Measurements from ENCODE around the gene RNF223.

Gene RNF223

DNA sequence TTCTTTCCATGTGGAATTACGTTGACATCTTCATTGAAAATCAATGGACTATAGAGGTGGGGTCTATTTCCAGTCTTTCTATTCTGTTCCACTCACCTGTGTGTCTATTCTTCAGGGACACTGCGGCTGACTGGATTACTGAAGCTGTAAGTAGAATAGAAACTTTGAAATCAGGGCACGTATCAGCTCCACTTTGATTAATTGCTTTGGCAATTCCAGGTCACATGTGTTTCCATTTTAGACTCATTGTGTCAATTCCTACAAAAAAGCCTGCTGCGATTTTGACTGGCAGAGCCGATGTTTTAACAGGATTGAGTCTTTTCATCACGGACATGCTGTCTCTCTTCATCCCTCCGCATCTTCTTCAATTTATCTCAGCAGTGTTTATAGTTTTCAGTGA, 20.9 kb upstream of the RNF223 start:
- no peak overlapping the region for H3K4me3 ChIP-seq (ENCODE audit: low read length)
- no peak overlapping the region for H3K4ac ChIP-seq (ENCODE audit: low read depth, low read length)
- WGBS (ENCODE audit: extremely low coverage, insufficient coverage, low lambda C conversion rate) = no CpG with 5 or more reads among the region's 7 CpGs
- no peak overlapping the region for H3K56ac ChIP-seq (ENCODE audit: low read length)
- no peak overlapping the region for H2BK120ac ChIP-seq (ENCODE audit: low read depth, low read length)
- H3K79me1 ChIP-seq (ENCODE audit: low read length) = no peaks in the 10 kb centered on the region
- no peak overlapping the region for H2BK15ac ChIP-seq (replicated peaks; ENCODE audit: low read depth)
- H4K8ac ChIP-seq (ENCODE audit: low read depth, low read length) = no peak overlapping the region
- H3K27me3 ChIP-seq (ENCODE audit: insufficient read depth, low read length, poor library complexity) = no peaks in the 10 kb centered on the region
- no peak overlapping the region for H3K23ac ChIP-seq (ENCODE audit: low read length)
- no peak overlapping the region for H3K27ac ChIP-seq (ENCODE audit: low read depth, low read length)
- no peaks in the 10 kb centered on the region for H3K36me3 ChIP-seq (ENCODE audit: control insufficient read depth, insufficient read depth, low read length)
- no peak overlapping the region for H3K4me2 ChIP-seq (ENCODE audit: low read length)
- no peaks in the 10 kb centered on the region for H3K79me2 ChIP-seq (ENCODE audit: control insufficient read depth, insufficient read depth, low read length)
- no peak overlapping the region for H2AK5ac ChIP-seq (ENCODE audit: low read length)
- H3K18ac ChIP-seq (ENCODE audit: low read length) = no peak overlapping the region
- H3K9ac ChIP-seq (ENCODE audit: low read length) = no peak overlapping the region
- no peaks in the 10 kb centered on the region for H3K4me1 ChIP-seq (ENCODE audit: control insufficient read depth, low read depth, low read length)
- DNase-seq = no peak
- H2BK5ac ChIP-seq (ENCODE audit: low read length) = no peak overlapping the region
- H4K5ac ChIP-seq (ENCODE audit: low read length) = no peak overlapping the region

DNA sequence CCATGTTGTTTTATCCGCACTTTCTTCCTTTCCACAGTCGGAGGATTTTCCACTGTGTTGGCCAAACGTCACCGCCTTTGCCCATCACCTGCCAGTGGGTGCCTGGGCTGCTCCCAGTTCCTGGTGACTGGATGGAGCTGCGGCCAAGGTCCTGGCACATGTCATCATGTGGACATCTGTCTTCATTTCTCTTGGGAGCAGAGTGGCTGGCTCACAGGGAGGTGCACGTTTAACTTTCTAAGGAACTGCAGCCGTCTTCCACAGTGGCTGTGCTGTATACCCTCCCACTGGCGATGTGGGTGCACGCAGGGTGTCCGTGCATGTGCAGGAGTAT, 19.5 kb upstream of the RNF223 start:
- no peaks in the 10 kb centered on the region for H3K4me1 ChIP-seq (ENCODE audit: control insufficient read depth, low read depth, low read length)
- no peak overlapping the region for H2BK15ac ChIP-seq (replicated peaks; ENCODE audit: low read depth)
- no peak overlapping the region for H4K8ac ChIP-seq (ENCODE audit: low read depth, low read length)
- no peak overlapping the region for H3K9ac ChIP-seq (ENCODE audit: low read length)
- no peaks in the 10 kb centered on the region for H3K79me1 ChIP-seq (ENCODE audit: low read length)
- H3K27me3 ChIP-seq (ENCODE audit: insufficient read depth, low read length, poor library complexity) = no peaks in the 10 kb centered on the region
- no peaks in the 10 kb centered on the region for H3K36me3 ChIP-seq (ENCODE audit: control insufficient read depth, insufficient read depth, low read length)
- no peak overlapping the region for H2AK5ac ChIP-seq (ENCODE audit: low read length)
- H3K4me2 ChIP-seq (ENCODE audit: low read length) = no peak overlapping the region
- no peak overlapping the region for H4K5ac ChIP-seq (ENCODE audit: low read length)
- H3K4ac ChIP-seq (ENCODE audit: low read depth, low read length) = no peak overlapping the region
- no peak overlapping the region for H3K23ac ChIP-seq (ENCODE audit: low read length)
- no peak overlapping the region for H3K56ac ChIP-seq (ENCODE audit: low read length)
- no CpG with 5 or more reads among the region's 10 CpGs for WGBS (ENCODE audit: extremely low coverage, insufficient coverage, low lambda C conversion rate)
- no peak overlapping the region for H2BK120ac ChIP-seq (ENCODE audit: low read depth, low read length)
- H3K79me2 ChIP-seq (ENCODE audit: control insufficient read depth, insufficient read depth, low read length) = no peaks in the 10 kb centered on the region
- H3K4me3 ChIP-seq (ENCODE audit: low read length) = no peak overlapping the region
- no peak overlapping the region for H3K18ac ChIP-seq (ENCODE audit: low read length)
- no peak for DNase-seq
- no peak overlapping the region for H3K27ac ChIP-seq (ENCODE audit: low read depth, low read length)
- no peak overlapping the region for H2BK5ac ChIP-seq (ENCODE audit: low read length)

DNA sequence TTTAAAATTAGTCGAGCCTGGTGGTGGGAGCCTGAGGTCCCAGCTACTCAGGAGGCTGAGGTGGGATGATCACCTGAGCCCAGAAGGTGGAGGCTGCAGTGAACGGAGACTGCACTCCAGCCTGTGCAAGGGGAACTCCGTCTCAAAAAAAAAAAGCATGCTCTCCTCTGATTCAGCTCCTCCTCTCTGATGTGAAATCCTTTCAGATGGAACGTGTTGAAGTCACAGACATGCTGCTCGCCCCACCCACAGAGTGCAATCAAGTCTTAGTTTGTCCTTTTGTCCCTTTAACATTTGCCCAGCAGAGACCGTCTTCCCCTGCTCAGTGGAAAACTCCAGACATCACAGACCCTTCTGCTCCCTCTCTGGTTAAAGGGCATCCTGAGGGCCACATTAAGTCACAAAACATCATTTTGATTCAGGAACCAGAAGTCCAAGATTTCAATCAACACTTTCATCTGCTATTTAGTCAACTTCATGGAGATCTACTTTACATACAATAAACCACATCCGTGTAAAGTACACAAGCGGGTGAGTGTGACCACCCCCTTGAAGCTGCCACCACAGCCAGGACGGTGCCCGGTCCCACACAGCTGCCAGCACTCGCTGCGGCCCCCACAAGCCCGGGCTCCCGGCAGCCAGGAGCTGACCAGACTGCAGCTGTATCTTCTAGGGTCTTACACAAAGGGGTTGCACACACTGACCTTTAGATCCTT, 18.9 kb upstream of the RNF223 start:
- Histone ChIP-seq H3K9ac (ENCODE audit: low read length) (no peak overlapping the region), H3K4me2 (ENCODE audit: low read length) (no peak overlapping the region), H3K23ac (ENCODE audit: low read length) (no peak overlapping the region), H3K56ac (ENCODE audit: low read length) (no peak overlapping the region), H2BK15ac (replicated peaks; ENCODE audit: low read depth) (no peak overlapping the region), H3K79me1 (ENCODE audit: low read length) (no peaks in the 10 kb centered on the region), H4K5ac (ENCODE audit: low read length) (no peak overlapping the region), H4K8ac (ENCODE audit: low read depth, low read length) (no peak overlapping the region), H3K18ac (ENCODE audit: low read length) (no peak overlapping the region), H3K4me3 (ENCODE audit: low read length) (no peak overlapping the region), H2BK120ac (ENCODE audit: low read depth, low read length) (no peak overlapping the region), H2BK5ac (ENCODE audit: low read length) (no peak overlapping the region), H3K4ac (ENCODE audit: low read depth, low read length) (no peak overlapping the region), H3K4me1 (ENCODE audit: control insufficient read depth, low read depth, low read length) (no peaks in the 10 kb centered on the region), H3K27me3 (ENCODE audit: insufficient read depth, low read length, poor library complexity) (no peaks in the 10 kb centered on the region), H2AK5ac (ENCODE audit: low read length) (no peak overlapping the region), H3K79me2 (ENCODE audit: control insufficient read depth, insufficient read depth, low read length) (no peaks in the 10 kb centered on the region), H3K27ac (ENCODE audit: low read depth, low read length) (no peak overlapping the region), H3K36me3 (ENCODE audit: control insufficient read depth, insufficient read depth, low read length) (no peaks in the 10 kb centered on the region)
- no CpG with 5 or more reads among the region's 14 CpGs for WGBS (ENCODE audit: extremely low coverage, insufficient coverage, low lambda C conversion rate)
- DNase-seq = no peak

DNA sequence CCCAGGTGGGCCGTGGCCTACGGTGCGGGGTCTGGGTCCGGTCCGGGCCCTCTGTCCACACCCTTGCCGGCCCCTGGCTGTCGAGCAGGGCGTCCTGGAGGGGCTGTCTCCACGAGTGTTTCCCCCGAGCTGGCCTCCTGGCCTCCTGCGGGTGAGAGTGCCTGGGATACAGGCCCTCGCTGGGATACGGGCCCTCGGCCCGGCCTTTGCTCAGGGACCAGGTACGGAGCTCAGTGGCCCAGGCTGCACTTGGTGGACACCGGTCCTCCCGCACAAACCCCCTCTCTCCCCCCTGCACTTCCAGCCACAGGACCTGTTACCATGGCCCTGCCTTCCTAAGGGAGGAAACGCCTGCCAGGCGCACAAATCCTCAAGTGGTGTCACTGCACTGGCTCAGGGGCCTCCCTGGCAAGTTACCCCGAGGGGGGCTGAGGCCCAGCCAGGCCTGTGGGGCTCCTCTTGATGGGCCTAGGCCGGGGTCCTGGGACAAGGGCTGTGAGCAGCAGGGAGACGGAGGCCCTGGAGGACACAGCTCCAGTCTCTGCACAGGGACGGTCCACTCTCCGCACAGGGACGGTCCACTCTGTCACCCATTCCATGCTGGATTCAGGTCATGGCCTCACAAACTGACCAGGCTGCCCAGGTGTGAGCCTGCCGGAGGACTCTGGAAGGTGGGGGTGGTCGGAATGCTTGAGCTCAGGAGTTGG, 18.2 kb upstream of the RNF223 start:
- Histone ChIP-seq H3K18ac (ENCODE audit: low read length) (no peak overlapping the region), H2AK5ac (ENCODE audit: low read length) (no peak overlapping the region), H2BK15ac (replicated peaks; ENCODE audit: low read depth) (no peak overlapping the region), H3K4ac (ENCODE audit: low read depth, low read length) (no peak overlapping the region), H4K5ac (ENCODE audit: low read length) (no peak overlapping the region), H3K79me2 (ENCODE audit: control insufficient read depth, insufficient read depth, low read length) (no peaks in the 10 kb centered on the region), H3K36me3 (ENCODE audit: control insufficient read depth, insufficient read depth, low read length) (no peaks in the 10 kb centered on the region), H3K56ac (ENCODE audit: low read length) (no peak overlapping the region), H2BK5ac (ENCODE audit: low read length) (no peak overlapping the region), H3K23ac (ENCODE audit: low read length) (no peak overlapping the region), H3K4me2 (ENCODE audit: low read length) (no peak overlapping the region), H4K8ac (ENCODE audit: low read depth, low read length) (no peak overlapping the region), H3K79me1 (ENCODE audit: low read length) (no peaks in the 10 kb centered on the region), H3K9ac (ENCODE audit: low read length) (no peak overlapping the region), H2BK120ac (ENCODE audit: low read depth, low read length) (no peak overlapping the region), H3K4me1 (ENCODE audit: control insufficient read depth, low read depth, low read length) (no peaks in the 10 kb centered on the region), H3K27me3 (ENCODE audit: insufficient read depth, low read length, poor library complexity) (no peaks in the 10 kb centered on the region), H3K4me3 (ENCODE audit: low read length) (no peak overlapping the region), H3K27ac (ENCODE audit: low read depth, low read length) (no peak overlapping the region)
- no CpG with 5 or more reads among the region's 28 CpGs for WGBS (ENCODE audit: extremely low coverage, insufficient coverage, low lambda C conversion rate)
- DNase-seq = no peak

DNA sequence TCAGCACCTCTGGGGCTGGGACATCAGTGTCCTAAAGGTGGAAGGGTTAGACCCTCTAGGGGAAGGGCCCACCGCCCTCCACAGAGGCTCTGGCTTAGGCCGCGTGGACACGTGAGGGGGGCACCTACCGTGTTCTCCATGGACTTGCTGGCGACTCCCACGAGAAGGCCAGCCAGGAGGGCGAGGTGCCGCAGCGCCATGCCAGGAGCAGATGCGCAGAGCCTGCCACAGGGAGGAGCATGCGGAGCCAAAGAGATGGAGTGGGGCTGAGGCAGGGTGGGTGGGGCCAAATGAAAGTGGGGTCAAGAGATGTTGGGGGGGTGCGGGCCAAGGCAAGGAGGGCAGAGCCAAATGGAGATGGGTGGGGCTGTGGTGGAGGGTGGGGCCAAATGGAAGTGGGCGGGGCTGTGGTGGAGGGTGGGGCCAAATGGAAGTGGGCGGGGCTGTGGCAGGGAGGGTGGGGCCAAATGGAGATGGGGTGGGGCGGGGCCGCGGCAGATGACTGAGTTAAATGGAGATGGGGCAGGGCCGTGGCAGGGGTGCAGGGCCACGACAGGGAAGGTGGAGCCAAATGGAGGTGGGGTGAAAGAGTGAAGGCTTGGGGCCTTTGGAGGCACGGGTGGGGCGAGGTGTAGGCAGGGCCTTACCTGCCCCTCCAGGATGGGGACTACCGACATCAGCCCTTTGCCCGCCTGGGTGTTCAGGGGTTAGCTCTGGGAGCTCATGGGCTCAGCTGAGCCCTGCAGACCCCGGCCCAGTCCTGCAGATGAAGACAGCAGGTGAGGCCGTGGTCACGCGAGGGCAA, 17.4 kb upstream of the RNF223 start:
- Histone ChIP-seq H3K56ac (ENCODE audit: low read length) (no peak overlapping the region), H3K79me1 (ENCODE audit: low read length) (no peaks in the 10 kb centered on the region), H2BK120ac (ENCODE audit: low read depth, low read length) (no peak overlapping the region), H3K27ac (ENCODE audit: low read depth, low read length) (no peak overlapping the region), H2BK15ac (replicated peaks; ENCODE audit: low read depth) (no peak overlapping the region), H4K5ac (ENCODE audit: low read length) (no peak overlapping the region), H3K4me1 (ENCODE audit: control insufficient read depth, low read depth, low read length) (no peaks in the 10 kb centered on the region), H2BK5ac (ENCODE audit: low read length) (no peak overlapping the region), H3K18ac (ENCODE audit: low read length) (no peak overlapping the region), H4K8ac (ENCODE audit: low read depth, low read length) (no peak overlapping the region), H3K36me3 (ENCODE audit: control insufficient read depth, insufficient read depth, low read length) (no peaks in the 10 kb centered on the region), H3K79me2 (ENCODE audit: control insufficient read depth, insufficient read depth, low read length) (no peaks in the 10 kb centered on the region), H3K27me3 (ENCODE audit: insufficient read depth, low read length, poor library complexity) (no peaks in the 10 kb centered on the region), H3K23ac (ENCODE audit: low read length) (no peak overlapping the region), H3K9ac (ENCODE audit: low read length) (no peak overlapping the region), H3K4me3 (ENCODE audit: low read length) (no peak overlapping the region), H3K4ac (ENCODE audit: low read depth, low read length) (no peak overlapping the region), H3K4me2 (ENCODE audit: low read length) (no peak overlapping the region), H2AK5ac (ENCODE audit: low read length) (no peak overlapping the region)
- no CpG with 5 or more reads among the region's 28 CpGs for WGBS (ENCODE audit: extremely low coverage, insufficient coverage, low lambda C conversion rate)
- DNase-seq = no peak

Measured in mesendoderm (in vitro differentiated cells).